ENCODE results near the gene NFE2L3.
"Not testable (repeated sequence)": the region's sequence is repeated elsewhere in the genome, so short reads cannot be mapped to it uniquely, and the experiment has no call there.

NFE2L3 gene

GRCh38 chr7:26188206-26188956 is 36.4 kb downstream of the NFE2L3 start:
- DNase-seq, result no peak

DNA sequence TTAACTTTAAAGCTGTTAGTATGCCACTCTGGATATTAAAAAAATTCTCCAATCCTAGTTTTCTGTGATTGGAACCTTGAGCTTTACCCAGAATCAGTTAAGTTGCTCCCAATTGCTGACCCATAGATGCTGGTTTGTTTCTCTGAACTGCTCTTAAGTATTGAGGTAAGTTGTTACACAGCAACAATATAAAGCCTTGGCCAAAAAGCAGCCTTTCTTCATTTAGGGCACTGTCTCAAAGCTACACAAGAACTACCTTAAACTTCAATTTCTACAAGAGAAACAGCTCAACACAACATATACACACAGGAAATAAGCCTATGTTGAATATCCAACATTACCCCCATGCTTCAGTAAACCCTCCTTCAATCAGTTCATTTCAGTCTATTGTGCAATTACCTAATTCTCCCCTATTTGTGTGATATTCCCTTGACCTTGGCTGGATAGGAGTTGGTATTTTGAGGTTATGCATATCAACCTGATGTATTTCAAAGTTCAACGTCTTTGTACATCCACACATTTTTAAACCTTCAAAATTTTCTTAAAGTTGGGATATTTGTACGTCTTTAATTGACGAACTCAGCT is 37.1 kb downstream of the NFE2L3 start:
- DNase-seq, result no peak

DNA sequence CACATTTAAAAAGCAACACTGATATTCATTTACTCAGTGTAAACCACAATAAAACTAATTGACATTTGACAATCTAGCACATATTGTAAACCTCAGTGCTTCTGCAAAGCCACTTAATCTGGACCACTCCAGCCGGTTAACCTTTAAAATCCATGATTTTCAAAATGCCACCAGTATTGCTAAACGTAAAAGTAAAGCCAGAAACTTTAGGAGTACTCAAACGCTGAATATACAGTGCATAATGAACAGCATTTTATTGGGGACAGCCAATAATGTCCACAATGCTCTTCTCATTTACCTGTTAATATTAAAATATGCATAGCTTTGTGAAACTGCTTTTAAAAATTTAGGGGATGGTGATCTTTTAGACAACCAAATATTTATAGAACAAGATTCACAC is 37.7 kb downstream of the NFE2L3 start:
- no peak for DNase-seq

GRCh38 chr7:26190417-26190869 is 38.4 kb downstream of the NFE2L3 start:
- no peak for DNase-seq

GRCh38 chr7:26191233-26191973 is 39.4 kb downstream of the NFE2L3 start:
- no peak for DNase-seq

DNA sequence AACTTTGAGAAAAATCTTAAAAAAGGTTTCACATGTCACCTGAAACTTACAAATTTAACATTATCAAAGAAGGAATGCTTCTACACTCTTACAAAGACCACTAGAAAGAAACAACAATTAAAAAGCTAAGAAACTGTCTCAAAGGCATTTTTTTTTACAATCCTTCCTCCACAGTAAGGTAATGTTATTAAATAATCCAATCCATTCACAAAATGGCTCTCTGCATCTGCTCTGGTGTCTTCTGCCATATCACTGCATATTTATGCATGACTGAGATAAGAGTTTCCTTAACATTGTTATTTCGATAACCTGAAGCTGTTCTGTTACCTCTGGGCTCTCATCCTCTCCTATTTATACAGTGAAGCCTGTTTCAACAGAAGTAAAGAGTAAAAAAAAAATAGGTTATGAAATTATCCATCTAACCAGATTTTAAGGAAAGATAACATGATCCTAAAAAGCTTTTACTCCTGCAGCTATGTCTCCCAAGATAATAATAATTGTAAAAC is 40.0 kb downstream of the NFE2L3 start:
- no peak for DNase-seq

DNA sequence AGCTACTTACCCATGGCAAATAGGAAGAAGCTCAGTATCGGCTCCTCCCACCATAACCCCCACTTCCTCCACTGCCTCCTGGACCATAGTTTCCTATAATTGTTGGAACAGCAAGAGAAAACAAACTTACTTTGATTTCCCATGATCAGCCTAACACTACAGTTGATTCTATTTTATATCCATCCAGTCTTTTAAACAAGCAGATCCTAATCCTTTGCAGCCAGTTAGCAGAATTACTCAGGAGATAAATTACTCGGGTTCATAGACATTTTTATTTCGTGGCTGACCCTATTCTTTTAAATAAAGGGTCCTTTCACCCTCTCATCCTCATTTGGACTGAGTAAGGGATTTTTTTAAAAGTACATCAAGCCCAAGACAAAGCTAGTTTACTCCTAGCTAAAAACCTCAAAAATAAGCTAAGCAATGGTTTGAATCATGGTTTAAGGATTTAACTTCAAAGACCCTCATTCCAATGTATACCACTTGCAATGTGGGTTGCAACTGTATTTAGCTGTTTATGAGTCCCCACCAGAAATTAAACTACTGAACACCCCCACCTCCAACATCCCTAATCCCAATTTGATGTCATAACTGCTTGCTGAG is 40.6 kb downstream of the NFE2L3 start:
- DNase-seq, result no peak

DNA sequence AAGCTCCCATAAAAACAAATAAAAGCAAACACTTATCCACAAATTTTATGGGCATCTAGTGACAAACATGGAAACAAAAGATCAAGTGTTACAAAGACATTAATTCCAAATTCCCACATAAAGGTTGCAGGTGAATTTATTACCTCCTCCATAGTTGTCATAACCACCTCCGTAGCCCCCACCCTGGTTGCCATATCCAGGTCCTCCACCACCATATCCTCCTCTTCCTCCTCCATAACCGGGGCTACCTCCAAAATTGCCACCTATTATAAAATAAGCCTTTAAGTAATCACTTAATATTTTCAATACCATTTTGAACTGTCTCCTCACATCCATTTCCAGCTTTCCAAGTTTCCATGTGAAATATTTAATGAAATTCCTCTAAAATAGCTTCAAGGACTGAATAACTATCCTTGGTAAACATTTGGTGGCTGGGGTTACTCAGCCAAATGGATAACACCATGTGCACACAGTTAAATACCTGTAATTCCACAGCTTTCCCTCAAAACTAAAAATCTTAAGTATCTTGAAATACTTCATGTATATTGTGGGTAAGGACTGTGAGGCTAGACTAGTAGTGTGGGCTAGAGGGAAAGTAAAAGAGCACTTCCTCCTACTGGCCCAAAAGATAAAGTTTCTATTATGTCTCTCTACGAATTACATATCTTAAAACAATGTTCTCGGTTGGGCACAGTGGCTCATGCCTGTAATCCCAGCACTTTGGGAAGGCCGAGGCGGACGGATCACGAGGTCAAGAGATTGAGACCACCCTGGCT is 41.6 kb downstream of the NFE2L3 start:
- no peak for DNase-seq

GRCh38 chr7:26194764-26195163 is 42.8 kb downstream of the NFE2L3 start:
- not testable (repeated sequence) for DNase-seq

- DNase-seq, result no peak
These were observed 43.2 kb downstream of the NFE2L3 start for GRCh38 chr7:26195182-26195581.

- no peak for DNase-seq
These were observed 44.1 kb downstream of the NFE2L3 start for GRCh38 chr7:26195867-26196657.

DNA sequence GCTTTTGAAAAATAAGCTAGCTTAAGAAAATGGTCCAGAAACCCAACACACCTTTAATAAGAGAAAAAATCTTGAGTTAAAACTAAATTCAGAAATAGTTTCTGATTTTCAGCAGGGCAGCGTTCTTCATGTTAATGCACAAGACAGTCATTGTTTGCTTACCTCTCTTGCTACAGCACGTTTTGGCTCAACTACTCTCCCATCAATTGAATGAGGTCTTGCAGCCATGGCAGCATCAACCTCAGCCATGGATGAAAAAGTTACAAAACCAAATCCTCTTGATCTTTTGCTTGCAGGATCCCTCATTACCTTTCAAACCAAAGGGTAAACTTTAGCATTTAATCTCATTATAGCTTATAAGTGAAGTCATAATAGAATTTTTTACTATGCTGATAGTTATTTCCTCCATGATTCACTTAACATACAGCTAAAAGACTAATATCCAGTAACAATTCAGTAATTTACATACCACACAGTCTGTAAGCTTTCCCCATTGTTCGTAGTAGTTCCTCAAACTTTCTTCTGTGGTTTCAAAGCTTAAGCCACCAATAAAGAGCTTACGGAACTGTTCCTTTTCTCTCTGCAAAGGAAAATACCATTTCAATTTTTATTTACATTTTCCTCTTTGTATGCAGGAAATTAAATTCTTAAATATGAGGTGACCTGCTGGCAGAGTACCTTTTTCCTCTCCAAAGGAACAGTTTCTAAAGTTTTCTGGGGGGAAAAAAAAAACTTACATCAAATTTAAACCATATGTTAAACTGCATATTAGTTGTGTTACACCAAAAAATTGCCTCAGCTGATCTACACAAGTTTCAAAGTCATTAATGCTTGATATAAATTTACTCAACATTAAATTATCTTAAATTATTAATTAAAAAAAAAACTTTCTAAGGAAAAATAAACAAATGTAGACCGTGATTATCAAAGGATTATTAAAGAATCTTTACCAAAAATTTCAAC is 45.4 kb downstream of the NFE2L3 start:
- DNase-seq, result peak; percentile 78

- DNase-seq, result no peak
These were observed 46.3 kb downstream of the NFE2L3 start for GRCh38 chr7:26198133-26198780.

- no peak for DNase-seq
These were observed 46.8 kb downstream of the NFE2L3 start for GRCh38 chr7:26198781-26199169.

GRCh38 chr7:26199301-26200037 is 47.5 kb downstream of the NFE2L3 start:
- no peak for DNase-seq

DNA sequence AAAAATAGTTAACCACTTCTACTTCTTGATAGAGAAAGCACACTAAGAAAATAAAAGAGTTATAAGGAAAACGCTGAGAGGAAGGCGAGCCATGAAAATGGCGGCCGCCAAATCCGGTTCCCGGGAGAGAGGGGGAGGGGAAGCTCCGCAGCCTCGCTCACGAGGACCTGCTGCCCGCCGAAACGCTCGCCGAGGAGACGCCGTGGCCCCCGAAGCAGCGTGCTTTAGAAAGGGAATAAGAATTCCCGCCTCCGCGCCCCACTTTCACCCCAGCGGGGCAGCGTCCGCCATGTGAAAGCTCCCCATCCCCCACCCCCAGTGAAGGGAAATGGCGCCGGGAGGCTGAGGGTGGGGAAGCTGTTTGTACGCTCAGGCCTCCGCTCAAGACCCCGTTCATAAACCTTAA is 48.0 kb downstream of the NFE2L3 start:
- no peak for DNase-seq

DNA sequence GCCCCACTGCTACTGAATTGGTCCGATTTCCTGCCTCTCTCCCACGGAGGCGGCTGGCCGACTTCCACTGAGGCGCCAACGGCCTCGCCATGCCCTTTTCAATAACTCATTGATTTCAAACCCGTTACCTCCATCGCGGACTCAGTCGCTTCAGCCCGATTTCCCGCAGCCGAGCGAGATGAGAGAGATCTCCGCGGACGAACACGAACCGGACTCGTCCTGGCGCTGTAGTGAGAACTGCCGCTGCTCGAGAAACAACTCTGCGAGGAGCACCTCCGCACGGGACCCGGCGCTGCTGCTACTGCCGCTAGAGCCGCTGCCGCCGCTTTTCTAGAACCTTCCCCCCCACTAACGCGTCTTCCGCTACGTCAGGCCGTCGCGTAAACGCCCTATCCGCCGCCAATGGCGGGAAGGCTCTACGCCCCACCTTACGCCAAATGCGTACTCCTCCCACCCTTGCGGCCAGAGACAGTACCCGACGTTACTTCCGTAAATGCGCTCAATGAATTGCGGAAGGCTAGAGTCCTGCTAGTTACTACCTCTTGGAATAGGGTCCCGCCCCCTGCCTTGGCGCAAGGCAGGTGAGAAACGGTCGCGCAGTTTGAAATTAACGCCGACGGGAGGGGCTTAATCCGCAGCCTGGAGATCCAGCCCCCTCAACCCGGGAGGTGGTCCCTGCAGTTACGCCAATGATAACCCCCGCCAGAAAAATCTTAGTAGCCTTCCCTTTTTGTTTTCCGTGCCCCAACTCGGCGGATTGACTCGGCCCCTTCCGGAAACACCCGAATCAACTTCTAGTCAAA is 48.6 kb downstream of the NFE2L3 start, which contains the start of gene HNRNPA2B1:
Gene HNRNPA2B1 (minus strand): TSS at position 303 of the 803 bp plus-strand sequence. CDS start 169 bp downstream, at position 134.
- peak; percentile 87 for DNase-seq

Data from SIG-M5 (cell line).